ENCODE results near the gene MAPK4.
"Not testable (repeated sequence)": the region's sequence is repeated elsewhere in the genome, so short reads cannot be mapped to it uniquely, and the experiment has no call there.

MAPK4 gene

DNA sequence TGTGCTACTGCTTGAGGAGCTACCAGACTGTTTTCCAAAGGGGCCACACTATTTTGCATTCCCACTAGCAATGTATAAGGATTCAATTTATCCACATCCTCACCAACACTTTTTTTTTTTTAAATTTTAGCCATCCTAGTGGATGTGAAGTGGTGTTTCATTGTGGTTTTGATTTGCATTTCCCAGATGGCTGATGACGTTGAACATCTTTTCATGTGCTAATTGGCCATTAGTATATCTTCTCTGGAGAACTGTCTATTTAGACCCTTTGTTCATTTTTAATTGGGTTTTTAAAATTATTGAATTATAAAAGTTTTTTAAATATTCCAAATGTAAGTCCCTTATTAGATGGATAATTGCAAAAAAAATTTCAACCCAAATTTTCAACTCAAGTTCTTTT lies 121.1 kb downstream of the MAPK4 start:
- no peak for DNase-seq (ENCODE audit: low read depth in 3 of 3)

DNA sequence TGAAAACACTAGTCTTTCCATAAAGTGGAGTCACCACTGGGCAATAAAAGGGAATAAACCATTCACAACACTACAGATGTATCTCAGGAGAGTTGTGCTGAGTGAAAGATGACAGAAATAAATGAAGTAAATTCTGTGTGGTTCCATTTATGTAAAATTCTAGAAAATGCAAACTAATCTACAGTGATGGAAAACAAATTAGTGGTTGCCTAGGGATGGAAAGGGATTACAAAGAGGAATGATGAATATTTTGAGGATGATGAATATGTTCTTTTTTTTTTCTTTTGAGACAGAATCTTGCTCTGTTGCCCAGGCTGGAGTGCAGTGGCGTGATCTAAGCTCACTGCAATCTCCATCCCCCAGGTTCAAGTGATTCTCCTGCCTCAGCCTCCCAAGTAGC lies 123.0 kb downstream of the MAPK4 start:
- DNase-seq (ENCODE audit: low read depth in 3 of 3), result no peak

DNA sequence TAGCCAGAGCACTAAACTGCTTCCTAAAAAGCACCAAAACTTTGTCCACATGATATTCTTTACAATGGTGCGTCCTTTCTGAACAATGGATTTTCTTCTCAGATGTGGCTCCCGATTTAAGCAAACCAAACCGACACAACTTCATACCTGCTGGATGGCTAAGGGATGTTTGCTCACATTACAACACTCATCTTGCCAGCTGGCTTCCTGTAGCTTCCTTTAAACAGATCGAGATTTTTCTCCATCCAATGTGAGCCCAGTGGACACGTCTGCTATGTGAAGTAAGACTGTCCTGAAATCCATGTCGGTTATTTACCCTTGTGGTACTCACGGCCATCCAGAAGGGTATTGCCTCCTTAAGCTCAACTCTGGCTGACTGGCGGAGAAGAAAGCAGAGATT lies 126.5 kb downstream of the MAPK4 start:
- DNase-seq (ENCODE audit: low read depth in 3 of 3), result no peak

DNA sequence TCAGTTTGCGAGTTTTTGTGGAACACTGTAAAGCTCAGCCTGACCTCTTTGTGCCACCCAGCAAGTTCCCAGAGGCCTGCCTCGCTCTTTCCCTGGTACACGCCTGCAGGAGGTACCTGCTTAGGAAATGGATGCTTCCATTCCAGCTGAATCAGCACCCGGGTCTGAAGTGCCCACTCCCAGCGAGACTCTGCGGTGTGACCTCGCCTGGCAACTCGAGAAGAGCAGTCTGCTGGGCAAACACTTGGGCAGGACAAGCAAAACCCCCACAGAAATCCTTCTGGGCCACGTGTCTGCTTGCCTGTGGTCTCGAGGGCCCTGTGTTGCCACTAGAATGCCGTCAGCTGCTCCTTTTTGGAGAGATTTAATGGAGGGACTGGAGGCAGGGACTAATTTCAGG lies 127.6 kb downstream of the MAPK4 start:
- no peak for DNase-seq (ENCODE audit: low read depth in 3 of 3)

DNA sequence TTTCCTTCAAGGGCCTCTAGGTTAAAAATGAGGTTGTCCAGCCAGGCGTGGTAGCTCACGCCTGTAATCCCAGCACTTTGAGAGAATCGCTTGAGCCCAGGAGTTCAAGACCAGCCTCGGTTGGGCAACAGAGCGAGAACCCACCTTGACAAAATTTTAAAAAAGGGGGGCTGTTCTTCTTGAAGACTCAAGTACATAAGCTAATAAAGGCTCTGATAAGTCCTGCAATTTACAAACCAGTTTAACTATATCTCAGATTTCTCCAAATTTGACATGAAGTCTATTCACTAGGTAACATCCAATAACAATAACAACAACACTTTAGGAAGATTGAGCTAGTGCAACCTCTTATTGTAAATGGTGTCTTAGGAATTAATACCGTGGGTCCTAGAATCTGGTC lies 129.7 kb downstream of the MAPK4 start:
- no peak for DNase-seq (ENCODE audit: low read depth in 3 of 3)

DNA sequence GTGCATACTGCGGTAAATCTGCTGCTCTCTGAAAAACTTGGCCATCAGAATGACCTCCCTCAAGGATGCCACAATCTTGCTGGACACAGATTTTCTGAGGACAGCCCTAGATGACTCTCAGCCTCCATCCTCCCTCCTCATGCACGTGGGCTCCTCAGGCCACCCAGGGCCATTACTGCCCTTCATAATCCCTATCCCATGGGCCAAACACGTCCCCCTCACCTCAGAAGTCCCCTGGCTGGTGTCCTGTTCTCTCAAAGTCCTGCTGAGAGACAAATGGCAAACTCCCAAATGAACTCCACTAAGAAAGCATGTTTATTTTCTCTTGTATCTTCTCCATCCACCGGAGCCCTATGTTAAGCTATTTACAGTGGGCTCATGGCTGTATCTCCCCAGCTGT lies 134.3 kb downstream of the MAPK4 start:
- no peak for DNase-seq (ENCODE audit: low read depth in 3 of 3)

DNA sequence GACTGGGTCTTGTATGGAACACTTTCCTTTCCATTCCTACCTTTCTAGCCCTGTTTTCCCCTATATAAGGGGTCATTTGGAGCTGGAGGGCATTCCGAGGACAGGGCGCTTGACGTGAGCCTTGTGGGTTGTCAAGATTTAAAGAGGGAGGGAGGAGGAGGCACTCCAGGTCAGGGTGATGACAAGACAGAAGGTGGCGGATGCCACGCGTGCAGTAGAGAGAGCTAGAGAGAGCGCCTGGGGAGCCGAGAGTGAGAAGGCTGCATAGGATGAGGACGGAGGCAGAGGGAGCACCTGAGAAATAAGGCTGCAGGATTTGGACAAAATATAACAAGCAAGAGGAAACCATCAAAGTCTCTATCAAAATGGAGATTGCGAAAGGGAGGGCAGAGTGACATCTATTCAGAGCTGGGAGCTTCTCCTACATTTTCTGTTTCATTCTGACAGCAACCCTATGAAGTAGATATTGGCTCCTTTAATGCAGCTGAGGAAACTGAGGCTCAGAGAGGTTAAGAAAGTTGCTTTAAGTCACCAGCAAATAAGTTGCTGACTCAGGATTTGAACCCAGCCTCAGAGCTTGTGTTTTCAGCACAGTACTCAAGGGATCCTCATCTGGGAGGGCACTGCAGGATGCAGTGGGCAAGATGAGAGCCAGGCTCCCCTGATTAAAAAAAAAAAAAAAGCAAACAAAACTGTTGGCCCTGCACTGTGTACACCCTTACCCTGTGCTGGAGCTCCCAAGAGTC lies 135.7 kb downstream of the MAPK4 start:
- DNase-seq (ENCODE audit: low read depth in 3 of 3), result no peak

DNA sequence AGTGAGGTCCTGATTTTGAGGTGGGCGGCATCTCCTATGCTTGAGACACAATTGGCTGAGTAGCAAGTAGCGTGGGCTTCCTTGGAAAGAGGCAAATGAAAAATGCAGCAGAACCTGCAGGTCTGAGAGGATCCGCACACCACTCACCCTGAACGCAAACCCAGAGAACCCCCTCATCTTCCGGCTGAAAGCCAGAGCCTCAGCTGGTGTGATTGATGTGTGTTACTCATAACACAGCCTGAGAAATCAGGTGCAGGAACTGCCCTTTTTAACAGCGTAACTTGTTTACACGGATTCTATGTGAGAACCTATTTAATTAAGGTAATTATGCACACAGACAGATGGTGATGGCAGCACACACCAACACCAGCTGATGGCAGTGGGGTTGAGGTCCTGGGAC lies 136.5 kb downstream of the MAPK4 start:
- no peak for DNase-seq (ENCODE audit: low read depth in 3 of 3)

DNA sequence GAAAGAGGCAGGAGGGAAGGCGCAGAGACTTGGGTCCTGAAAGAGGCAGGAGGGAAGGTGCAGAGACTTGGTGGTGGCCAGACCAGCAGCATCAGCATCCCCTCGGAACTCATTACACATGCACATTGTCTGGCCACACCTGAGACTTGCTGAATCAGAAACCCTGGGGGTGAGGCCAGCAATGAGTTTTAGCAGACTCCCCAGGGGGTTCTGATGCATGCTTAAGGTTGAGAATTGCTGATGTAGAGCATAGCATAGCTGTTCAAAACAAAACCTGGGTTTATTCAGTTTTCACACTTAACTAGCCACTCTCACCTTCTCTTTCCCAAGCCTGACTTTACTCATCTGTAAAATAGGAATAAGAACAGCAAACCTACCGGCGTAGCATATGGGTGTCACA lies 137.0 kb downstream of the MAPK4 start:
- DNase-seq (ENCODE audit: low read depth in 3 of 3), result no peak

DNA sequence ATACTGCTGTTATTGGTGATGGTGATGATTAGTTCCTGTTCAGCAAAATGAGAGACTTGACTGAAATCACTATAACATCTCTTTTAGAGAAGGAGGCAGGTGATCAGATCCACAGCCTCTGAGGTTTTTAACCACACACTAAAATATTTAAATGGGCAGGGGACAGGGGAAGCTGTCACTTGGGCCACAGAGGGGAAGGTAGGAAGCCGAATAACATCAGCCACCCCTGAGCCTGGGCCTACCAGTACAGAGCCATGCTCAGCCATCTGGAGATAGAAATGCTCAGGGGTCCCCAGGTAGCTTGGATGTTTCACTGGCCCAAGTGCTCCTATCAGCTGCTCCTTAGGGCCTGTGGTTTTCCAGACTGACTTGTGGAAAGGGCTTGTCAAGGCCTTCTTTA lies 137.6 kb downstream of the MAPK4 start:
- DNase-seq (ENCODE audit: low read depth in 3 of 3), result no peak

DNA sequence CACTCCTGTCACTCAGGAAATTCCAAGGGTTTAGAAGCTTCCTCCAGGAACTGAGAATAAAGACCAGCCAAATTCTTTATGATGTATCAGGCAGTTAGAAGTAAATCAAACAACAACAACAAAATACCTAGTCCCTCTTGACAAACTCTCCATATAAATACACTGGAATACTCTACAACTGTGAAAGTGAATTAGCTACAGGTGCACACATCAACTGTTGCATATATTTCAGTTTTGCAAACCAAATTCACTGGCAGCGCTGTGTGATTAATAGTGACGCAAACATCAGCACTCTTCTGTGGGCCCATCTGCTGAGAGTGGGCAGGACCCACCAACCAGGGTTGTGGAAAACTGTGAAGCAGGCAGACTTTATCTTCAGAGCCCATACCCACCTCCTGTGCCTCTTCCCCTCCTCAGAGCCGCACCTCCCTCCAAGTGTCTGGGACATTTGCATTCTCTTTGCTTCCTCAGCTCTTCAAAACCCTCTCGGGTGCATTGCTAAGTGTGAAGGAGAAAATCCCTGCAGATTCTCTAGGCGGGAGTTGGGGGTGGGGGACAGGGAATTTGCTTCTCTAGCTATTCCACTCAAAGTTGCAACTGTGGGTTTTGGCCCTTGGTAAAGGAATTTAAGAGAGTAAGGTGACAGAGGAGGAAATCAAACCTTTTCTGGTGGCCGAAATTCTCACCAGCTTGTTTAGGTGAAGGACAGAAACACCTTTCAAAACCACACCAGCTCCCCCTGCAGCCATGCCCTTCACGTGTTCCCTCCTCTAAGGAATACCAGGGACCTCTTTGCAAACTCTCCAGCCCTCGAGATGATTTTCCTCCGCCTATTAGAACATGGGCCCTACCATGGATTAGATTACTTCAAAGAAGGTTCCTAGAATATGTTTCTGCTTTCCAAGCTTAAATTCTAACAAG lies 140.6 kb downstream of the MAPK4 start:
- no peak for DNase-seq (ENCODE audit: low read depth in 3 of 3)

DNA sequence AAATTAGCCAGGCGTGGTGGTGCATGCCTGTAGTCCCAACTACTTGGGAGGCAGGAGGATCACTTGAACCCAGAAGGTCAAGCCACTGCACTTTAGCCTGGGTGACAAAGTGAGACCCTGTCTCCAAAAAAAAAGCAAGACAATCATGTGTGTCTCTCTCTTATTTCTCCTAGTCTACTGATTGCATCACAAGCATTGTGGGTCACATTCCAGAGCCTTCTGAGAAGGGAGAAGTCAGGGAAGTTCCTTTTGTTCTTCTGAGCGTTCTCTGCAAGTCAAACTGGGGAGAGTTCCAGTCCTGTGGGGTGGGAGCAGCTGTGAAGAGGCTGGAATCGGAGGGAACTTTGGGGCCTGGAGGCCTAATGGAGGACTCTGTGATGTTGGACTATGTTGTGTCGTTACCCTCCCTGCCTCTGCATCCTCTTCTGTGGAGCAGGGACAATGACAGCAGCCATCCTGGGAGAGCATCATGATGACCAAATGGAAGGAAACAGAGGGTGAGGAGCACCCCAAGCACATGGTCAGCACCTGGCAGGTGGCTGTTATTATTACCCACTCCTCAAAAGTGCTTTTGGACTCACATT lies 144.6 kb downstream of the MAPK4 start:
- no peak for DNase-seq (ENCODE audit: low read depth in 3 of 3)

DNA sequence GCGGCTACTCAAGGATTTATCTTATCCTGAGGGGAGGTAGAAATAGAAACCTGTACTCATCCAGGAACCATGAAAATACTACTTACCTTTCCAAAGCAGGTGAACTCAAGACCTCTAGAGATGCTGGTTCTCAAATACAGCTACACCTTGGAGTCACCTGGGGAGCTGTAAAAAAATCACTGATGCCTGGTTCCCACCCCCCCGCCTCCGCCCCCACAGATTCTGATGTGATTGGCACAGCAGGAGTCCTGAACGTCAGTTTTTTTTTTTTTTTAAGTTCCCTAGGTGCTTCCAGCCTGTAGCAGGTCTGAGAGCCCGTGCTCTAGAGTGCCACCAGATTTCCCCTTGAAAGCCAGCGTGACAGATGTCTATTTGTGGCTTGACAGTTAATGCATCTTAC lies 146.3 kb downstream of the MAPK4 start:
- DNase-seq (ENCODE audit: low read depth in 3 of 3), result no peak

DNA sequence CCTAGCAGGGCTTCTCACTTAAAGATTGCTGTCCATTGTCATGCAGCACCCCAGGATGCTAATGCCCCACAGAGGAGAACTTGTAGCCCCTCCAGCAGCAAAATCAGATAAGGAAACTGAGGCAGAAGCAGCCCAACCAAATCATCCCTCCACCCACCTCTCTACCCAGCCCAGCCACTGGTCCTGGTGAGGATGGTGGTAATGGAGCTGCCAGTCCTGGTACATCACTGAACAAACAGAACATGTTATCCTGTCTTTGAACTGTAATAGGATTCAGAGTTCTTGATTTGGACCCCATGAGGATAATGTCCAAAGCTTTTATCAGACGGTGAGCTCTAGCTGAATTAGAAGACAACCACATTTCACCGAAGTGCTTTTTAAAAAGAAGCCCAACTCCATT lies 146.8 kb downstream of the MAPK4 start:
- no peak for DNase-seq (ENCODE audit: low read depth in 3 of 3)

DNA sequence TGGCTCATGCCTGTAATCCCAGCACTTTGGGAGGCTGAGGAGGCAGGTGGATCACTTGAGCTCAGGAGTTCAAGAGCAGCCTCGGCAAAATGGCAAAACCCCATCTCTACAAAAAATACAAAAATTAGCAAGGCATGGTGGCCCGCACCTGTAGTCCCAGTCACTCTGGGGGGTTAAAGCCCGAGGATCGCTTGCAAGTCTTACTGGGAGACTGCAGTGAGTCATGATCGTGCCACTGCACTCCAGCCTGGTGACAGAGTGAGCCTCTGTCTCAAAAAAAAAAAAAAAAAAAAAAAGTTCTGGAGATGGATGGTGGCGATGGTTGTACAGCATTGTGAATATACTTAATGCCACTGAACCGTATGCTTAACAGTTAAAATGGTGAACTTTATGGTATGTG lies 147.4 kb downstream of the MAPK4 start:
- DNase-seq (ENCODE audit: low read depth in 3 of 3), result not testable (repeated sequence)

DNA sequence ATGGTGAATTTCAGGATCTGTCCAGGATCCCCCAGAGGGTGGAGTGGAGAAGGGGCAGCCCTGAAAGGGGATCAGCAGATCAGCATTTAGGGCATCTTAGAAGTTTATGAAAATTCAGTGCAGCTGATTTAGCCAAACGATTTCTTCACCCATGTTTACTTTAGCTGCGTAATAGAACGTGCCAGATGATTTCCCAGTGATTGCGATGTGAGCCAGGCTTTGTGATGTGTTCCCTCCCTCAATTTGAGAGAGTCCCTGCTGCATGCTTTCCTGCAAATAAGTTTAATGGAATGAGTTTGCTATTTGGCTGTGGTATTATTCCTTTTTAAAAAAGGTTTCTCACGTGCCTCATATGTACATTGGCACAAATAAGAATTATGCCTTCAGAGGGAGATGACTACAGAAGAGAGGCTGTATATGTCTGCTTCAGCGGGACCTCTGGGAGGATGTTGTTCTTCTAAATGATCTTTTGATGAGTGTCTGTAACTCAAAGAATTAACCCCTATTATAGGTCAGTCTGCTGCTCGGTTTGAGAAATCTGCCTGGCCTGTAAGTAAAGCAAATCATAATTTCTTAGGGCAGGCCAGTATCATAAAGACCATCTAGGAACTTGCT lies 148.1 kb downstream of the MAPK4 start:
- no peak for DNase-seq (ENCODE audit: low read depth in 3 of 3)

DNA sequence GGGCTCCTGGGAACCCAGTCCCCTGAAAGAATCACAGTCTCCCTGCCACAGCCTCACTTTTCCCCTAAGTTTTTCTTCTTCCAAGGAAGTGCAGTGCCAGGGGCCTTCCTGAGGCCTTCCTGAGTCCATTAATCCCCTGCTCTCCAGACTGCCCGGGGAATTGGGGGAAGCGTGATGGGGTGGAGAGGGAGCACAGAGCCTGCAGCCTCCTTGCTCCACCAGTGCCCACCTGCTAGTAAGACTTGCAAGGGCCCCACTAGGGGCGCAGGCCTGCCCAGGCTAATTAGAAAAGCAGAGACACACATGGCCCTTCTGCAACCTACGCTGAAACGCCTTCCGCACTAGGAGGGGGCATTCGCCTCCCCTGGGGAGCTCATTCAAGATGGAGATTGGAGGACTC lies 149.3 kb downstream of the MAPK4 start:
- DNase-seq (ENCODE audit: low read depth in 3 of 3), result no peak

DNA sequence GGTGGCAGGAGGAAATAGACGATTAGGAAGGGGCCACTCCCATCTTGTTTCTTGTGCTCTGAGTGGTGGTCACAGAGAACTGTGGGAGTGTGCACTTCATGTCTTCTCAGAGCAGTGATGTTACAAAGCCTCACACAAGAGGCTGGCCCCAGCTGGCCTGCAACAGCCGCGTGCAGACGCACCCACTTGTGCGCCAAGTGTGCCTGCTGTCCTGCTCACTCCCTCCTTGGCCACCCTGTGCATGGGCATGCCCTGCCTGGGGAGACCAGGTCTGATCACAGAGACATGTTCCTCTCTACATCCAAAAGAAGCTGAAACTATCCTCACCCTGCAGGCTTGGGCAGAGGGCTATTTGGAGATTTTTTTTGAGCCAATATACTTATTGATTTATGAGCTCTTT lies 151.5 kb downstream of the MAPK4 start:
- DNase-seq (ENCODE audit: low read depth in 3 of 3), result no peak

DNA sequence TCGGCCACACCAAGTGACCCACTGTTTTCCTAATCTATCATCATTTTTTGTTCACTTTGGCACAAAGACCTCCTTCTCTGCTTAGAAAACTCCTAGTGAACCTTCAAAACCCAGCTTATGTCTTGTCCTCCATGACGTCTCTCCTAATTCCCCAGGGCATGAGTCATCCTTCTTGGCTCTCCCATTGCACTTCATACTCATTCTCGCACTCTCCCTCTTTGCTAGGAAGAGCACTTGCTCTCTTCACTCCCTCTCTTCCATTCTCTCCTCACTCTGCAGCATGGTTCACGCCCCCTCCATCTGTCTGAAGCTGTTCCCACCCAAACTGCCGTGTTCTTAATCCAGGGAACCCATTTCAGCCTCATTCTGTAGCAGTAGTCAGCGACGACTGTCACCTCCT lies 156.0 kb downstream of the MAPK4 start:
- no peak for DNase-seq (ENCODE audit: low read depth in 3 of 3)

DNA sequence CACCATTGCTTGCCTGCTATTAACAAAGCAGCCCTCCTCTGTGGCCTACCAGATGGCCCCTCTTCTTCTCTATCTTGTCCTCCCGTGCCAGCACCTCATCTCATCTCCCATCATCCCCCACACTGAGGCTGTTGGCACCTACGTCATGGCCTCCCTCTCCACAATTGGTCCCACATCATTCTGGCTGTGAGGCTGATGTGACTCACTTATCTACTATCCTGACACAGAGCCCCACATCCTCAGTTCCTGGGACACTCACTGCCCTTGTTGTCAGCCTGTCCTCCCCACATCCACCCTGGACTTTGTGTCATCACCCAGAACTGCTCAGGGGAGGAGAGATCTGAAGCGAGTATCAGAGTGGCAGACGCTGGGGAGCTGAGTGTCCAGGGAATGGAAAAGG lies 157.0 kb downstream of the MAPK4 start:
- no peak for DNase-seq (ENCODE audit: low read depth in 3 of 3)

DNA sequence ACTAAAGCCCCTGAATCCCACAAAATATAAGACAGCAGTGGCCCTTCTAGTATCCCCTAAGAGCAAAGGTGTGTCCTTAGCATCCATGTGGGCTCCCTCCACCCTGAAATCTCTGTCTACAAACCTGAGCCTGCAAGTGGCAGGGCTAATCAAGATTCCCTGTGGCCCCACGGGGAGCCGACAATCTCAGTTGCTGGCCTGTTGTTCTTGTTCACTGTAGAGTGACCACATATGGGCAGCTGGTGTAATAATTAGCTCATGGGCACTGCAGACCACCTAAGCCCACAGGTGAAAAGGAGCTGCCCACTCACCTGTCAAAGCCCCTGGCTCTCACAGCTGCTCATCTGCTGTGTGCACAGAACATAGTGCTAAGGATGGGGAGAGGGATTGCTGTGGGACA lies 157.7 kb downstream of the MAPK4 start:
- no peak for DNase-seq (ENCODE audit: low read depth in 3 of 3)
